GM18858 (cell line): Measurements from ENCODE around the gene MAPK7.

ENCODE experiments used
- ATAC-seq: cut with Tn5 transposase; IDR thresholded peaks from one replicate; pipeline ENCODE4 v1.9.1; 2021; ENCODE audit not compliant: unreplicated experiment

The MAPK7 gene

GRCh38 chr17:19377602-19378415 lies 489 bp upstream of the MAPK7 start:
- peak; percentile 89 for ATAC-seq

DNA sequence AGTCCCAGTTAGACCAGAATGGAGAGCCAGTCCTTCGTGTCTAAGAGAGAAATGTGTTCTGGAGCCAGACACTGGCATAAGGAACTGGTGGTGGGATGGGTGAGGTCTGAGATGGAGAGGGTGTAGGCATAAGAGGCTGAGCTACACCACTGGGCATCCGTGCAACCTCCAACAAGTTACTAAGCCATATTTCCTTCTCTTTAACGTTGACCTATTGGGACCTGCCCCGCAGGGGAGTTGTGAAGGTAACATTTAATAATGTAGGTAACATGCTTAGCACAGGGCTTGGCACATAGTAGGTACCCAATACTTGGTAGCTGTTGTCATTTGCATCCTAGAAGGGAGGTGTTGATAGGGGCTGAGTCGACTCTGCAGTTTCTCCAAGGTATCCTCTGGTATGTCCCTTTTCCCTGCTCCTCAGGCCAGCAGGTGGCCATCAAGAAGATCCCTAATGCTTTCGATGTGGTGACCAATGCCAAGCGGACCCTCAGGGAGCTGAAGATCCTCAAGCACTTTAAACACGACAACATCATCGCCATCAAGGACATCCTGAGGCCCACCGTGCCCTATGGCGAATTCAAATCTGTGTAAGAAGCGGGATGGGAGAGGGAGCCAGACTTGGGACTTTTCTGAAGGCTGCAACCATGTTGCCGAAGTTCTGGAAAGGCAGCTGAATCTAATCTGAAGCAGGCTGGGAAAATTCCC lies 1.2 kb downstream of the MAPK7 start:
- no peak for ATAC-seq

DNA sequence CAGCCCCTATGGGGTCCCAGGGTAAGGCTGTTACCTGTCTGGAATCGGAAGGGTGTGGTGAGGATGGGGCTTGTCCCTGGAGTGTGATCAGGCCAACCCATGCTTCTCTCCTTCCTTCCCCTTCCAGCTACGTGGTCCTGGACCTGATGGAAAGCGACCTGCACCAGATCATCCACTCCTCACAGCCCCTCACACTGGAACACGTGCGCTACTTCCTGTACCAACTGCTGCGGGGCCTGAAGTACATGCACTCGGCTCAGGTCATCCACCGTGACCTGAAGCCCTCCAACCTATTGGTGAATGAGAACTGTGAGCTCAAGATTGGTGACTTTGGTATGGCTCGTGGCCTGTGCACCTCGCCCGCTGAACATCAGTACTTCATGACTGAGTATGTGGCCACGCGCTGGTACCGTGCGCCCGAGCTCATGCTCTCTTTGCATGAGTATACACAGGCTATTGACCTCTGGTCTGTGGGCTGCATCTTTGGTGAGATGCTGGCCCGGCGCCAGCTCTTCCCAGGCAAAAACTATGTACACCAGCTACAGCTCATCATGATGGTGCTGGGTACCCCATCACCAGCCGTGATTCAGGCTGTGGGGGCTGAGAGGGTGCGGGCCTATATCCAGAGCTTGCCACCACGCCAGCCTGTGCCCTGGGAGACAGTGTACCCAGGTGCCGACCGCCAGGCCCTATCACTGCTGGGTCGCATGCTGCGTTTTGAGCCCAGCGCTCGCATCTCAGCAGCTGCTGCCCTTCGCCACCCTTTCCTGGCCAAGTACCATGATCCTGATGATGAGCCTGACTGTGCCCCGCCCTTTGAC lies 2.4 kb downstream of the MAPK7 start:
- no peak for ATAC-seq

DNA sequence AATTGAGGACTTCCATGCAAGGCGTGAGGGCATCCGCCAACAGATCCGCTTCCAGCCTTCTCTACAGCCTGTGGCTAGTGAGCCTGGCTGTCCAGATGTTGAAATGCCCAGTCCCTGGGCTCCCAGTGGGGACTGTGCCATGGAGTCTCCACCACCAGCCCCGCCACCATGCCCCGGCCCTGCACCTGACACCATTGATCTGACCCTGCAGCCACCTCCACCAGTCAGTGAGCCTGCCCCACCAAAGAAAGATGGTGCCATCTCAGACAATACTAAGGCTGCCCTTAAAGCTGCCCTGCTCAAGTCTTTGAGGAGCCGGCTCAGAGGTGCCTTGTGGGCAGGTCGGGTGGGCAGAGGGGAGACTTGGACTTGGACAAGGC lies 3.1 kb downstream of the MAPK7 start:
- ATAC-seq, result no peak

DNA sequence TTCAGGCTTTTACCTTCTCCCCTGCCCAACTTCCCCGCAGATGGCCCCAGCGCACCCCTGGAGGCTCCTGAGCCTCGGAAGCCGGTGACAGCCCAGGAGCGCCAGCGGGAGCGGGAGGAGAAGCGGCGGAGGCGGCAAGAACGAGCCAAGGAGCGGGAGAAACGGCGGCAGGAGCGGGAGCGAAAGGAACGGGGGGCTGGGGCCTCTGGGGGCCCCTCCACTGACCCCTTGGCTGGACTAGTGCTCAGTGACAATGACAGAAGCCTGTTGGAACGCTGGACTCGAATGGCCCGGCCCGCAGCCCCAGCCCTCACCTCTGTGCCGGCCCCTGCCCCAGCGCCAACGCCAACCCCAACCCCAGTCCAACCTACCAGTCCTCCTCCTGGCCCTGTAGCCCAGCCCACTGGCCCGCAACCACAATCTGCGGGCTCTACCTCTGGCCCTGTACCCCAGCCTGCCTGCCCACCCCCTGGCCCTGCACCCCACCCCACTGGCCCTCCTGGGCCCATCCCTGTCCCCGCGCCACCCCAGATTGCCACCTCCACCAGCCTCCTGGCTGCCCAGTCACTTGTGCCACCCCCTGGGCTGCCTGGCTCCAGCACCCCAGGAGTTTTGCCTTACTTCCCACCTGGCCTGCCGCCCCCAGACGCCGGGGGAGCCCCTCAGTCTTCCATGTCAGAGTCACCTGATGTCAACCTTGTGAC lies 3.6 kb downstream of the MAPK7 start:
- no peak for ATAC-seq

DNA sequence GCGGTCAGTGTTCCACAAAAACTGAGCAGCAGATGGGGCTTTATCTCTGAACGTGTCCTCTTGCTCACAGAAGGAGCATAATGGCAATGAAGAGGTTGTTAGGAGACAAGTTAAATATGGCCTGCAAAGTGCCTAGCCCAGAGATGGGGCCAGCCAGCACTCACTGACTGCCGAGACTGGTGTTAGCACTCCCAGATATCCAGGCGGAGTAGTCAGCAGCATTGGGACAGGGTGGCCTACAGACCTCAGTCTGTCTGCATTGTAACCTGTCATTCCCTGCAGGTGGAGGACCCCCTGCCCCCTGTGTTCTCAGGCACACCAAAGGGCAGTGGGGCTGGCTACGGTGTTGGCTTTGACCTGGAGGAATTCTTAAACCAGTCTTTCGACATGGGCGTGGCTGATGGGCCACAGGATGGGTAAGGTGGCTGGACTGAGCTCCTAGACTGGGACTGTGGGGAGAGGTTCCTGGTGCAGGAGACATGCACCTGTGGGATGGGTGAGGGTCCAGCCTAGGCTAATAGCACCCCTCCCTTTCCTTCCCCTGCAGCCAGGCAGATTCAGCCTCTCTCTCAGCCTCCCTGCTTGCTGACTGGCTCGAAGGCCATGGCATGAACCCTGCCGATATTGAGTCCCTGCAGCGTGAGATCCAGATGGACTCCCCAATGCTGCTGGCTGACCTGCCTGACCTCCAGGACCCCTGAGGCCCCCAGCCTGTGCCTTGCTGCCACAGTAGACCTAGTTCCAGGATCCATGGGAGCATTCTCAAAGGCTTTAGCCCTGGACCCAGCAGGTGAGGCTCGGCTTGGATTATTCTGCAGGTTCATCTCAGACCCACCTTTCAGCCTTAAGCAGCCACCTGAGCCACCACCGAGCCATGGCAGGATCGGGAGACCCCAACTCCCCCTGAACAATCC lies 4.5 kb downstream of the MAPK7 start:
- no peak for ATAC-seq

DNA sequence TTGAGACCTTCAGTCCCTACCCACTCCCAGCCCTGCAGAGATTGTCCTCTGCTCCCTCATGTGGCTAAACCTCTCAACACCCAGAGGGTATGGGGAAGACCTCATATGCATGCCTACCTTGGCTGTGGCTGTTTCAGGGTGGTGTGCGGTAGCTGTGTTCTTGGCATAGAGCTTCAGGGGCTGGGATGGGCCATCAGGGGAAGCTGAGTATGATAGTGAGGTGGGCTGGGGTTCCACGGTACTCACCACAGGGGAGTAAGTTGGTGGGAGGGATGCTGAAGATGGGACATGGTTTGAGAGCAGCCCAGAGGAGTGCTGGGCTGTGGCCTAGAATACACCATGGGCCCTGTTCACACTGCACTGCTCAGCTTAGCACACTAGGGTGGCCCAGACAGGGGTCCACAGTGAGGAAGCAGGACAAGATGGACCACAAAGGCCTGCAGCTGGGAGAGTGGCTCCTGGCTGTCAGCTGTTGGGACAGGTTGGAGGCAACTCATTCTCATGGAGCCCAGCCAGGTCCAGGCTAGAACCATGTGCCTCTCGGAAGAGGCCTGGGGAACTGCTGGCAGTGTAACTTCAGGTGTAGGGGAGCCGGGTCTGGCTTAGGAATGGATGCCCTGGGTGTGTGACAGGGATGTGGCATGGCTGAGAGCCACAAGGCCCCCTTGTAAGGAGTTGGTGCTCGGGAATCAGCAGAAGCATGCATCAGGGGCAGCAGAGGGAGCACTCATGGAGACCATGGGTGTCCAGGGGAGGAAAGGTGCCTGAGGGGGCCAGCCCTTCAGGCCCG lies 5.6 kb downstream of the MAPK7 start:
- no peak for ATAC-seq

GRCh38 chr17:19384723-19385391 lies 6.6 kb downstream of the MAPK7 start:
- no peak for ATAC-seq

DNA sequence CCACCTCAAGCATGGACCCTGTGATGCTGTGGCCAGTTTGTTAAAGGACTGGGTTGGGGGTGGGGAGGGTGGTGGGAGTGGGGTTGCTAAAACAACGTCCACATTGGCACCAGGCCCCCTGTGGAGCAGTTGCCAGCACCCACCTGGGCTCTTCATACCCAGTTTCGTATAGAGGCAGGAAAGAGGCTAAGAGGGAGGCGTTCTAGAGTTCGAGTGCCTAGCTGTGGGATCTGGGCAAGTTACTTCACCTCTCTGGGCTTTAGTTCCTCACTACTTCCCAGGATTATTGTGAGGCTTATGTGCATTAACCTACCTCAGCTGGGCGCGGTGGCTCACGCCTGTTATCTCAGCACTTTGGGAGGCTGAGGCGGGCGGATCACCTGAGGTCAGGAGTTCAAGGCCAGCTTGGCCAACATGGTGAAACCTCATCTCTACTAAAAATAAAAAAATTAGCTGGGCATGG lies 7.3 kb downstream of the MAPK7 start:
- ATAC-seq, result no peak

DNA sequence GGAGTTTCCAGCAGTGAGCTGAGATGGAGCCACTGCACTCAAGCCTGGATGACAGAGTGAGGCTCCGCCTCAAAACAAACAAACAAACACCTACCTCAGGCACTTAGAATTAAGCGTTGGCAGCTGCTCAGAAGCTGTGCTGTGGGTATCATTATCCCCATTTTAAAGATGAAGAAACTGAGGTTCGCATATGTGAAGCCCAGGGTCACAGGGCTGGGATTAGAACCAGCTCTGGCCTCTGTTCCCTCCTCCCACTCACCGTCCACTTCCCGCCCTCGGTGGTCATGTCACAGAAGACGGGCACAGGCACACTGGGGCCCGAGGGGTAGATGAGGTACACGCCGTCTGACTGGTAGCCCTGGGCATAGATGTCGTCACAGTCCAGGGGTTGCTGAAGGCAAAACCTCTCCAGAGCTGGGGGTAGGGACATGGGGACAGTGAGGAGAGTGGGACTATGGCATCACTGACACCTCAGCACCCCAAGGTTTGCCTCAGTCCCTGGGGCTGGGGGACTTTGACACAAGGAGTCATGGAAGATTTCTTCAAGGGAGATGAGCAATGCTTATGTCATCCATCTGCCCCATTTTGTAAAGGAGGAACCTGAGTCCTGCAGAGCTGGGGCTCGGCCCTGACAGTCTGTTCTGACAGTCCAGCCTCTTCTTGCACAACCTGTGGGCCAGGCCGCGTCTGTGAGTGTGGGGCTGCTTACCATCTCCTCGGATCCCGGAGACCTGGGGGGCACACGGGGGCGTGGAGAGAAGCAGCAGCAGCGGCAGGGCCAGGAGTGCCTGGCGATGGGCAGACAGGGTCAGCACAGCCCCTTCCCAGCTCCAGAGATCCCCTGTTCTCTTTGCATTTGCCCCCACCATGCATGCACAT lies 8.0 kb downstream of the MAPK7 start:
- ATAC-seq, result no peak

GRCh38 chr17:19386974-19387920 lies 8.9 kb downstream of the MAPK7 start, which contains the start of gene MFAP4:
Gene MFAP4, minus strand, starts transcription at chr17:19387190. Its CDS starts 35 bp downstream, at chr17:19387155.
- no peak for ATAC-seq

- no peak for ATAC-seq
Measured at GRCh38 chr17:19387921-19388521, 9.7 kb downstream of the MAPK7 start.

GRCh38 chr17:19388791-19389785 lies 10.8 kb downstream of the MAPK7 start:
- no peak for ATAC-seq

- no peak for ATAC-seq
Measured at GRCh38 chr17:19390951-19391350, 12.7 kb downstream of the MAPK7 start.

DNA sequence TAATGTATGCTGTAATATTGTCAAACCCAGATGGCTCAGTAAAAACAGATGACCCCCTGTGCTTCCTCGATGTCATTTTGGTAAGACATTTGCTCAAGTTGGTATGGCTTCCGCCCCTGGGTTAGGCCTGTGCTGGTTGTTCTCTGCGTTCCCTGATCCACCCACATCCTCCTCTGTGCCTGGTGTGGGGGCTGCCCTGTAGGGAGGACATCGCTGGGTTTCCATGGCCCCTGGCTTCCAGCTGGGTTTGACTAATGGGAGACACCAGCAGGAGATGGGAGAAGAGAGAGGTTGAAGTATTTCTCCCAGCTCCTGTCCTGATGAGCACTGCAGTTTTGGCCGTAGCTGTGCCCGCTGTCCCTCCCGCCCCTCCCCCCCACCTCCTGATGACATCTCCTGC lies 13.1 kb downstream of the MAPK7 start:
- no peak for ATAC-seq
